ENCODE results near the gene CST9L. TPM values are rescaled to one million over a fixed set of nuclear protein-coding genes. Genes with fewer than 3 reads are reported as not detected.

CST9L gene
- polyA plus RNA-seq, 2 of the 4 experiments (the other 2 are of a cell fraction): not detected

GRCh38 chr20:23517719-23518118, 50.6 kb downstream of the CST9L start:
- ChIA-PET POLR2A (no interaction called here), CTCF (no interaction called here)
- no peak overlapping the region for H3K27ac ChIP-seq
- WGBS (ENCODE audit: missing lambda C conversion rate): 67% methylated on average over 4 of the region's 4 CpGs
- DNase-seq (ENCODE audit: low read depth in 1 of 2, low spot score in 1 of 2) (no peak), FAIRE-seq (no peak), ATAC-seq (no peak)
- peaks cover 9% of the 10 kb centered on the region; the same call in 1 of the 3 replicates for H3K4me1 ChIP-seq
- H3K9me3 ChIP-seq: no peaks in the 10 kb centered on the region
- no peak overlapping the region for H3K4me3 ChIP-seq
- H3K4me2 ChIP-seq: no peak overlapping the region
- TF ChIP-seq ATOH8 (CRISPR knock-in tag; IDR thresholded peaks at IDR 0.05; ENCODE audit: low read depth) (no peak), ZNF302 (CRISPR knock-in tag; IDR thresholded peaks at IDR 0.05) (no peak), HOXB5 (CRISPR knock-in tag; IDR thresholded peaks at IDR 0.05) (no peak), CBX2 (IDR thresholded peaks at IDR 0.05; ENCODE audit: borderline replicate concordance, low read depth) (no peak), RNF2 (IDR thresholded peaks at IDR 0.05; ENCODE audit: borderline replicate concordance, low read depth) (no peak), MAFK (IDR thresholded peaks at IDR 0.05; ENCODE audit: partially characterized antibody) (no peak), NR3C1 (IDR thresholded peaks at IDR 0.05) (no peak), KDM1A (IDR thresholded peaks at IDR 0.05; ENCODE audit: low read depth) (no peak), KDM5A (IDR thresholded peaks at IDR 0.05) (no peak), CHD2 (IDR thresholded peaks at IDR 0.05; ENCODE audit: low read length, partially characterized antibody) (no peak), PHF8 (IDR thresholded peaks at IDR 0.05; ENCODE audit: borderline replicate concordance, low read depth) (no peak), MAX (IDR thresholded peaks at IDR 0.05) (no peak), REST (IDR thresholded peaks at IDR 0.05) (no peak), RFX5 (IDR thresholded peaks at IDR 0.05) (no peak)

- H3K4me1 ChIP-seq: peaks cover 9% of the 10 kb centered on the region; the same call in 1 of the 3 replicates
- ChIA-PET CTCF (interaction anchor here (1.3 kb wide), 1 partner anchor 74 kb away, joined by 3 read pairs; no protein-coding TSS in a partner anchor), POLR2A (no interaction called here)
- ATAC-seq: no peak
- no peak for DNase-seq (ENCODE audit: low read depth in 1 of 2, low spot score in 1 of 2)
- no peak overlapping the region for H3K4me3 ChIP-seq
- H3K9me3 ChIP-seq: no peaks in the 10 kb centered on the region
- no peak overlapping the region for H3K4me2 ChIP-seq
- 35% methylated on average over 5 of the region's 5 CpGs for WGBS (ENCODE audit: missing lambda C conversion rate)
- H3K27ac ChIP-seq: no peak overlapping the region
- FAIRE-seq: no peak
- no peak for TF ChIP-seq JUNB (IDR thresholded peaks at IDR 0.05)
- TF ChIP-seq HOXA7 (CRISPR knock-in tag; IDR thresholded peaks at IDR 0.05): no peak
- no peak for TF ChIP-seq TP53 (CRISPR knock-in tag; IDR thresholded peaks at IDR 0.05)
- TF ChIP-seq ZNF302 (CRISPR knock-in tag; IDR thresholded peaks at IDR 0.05): no peak
Observed at GRCh38 chr20:23515250-23515939, 52.9 kb downstream of the CST9L start.

- Histone ChIP-seq H3K27ac (no peak overlapping the region), H3K4me2 (no peak overlapping the region), H3K9me3 (no peaks in the 10 kb centered on the region), H3K4me3 (no peak overlapping the region), H3K4me1 (peaks cover 9% of the 10 kb centered on the region; the same call in 1 of the 3 replicates)
- ATAC-seq (no peak), DNase-seq (ENCODE audit: low read depth in 1 of 2, low spot score in 1 of 2) (no peak), FAIRE-seq (no peak)
- POLR2A ChIA-PET: no interaction called here
- TF ChIP-seq NR3C1 (IDR thresholded peaks at IDR 0.05) (no peak), CHD4 (IDR thresholded peaks at IDR 0.05; ENCODE audit: borderline replicate concordance) (no peak), EHMT2 (IDR thresholded peaks at IDR 0.05; ENCODE audit: low read depth) (no peak), MAZ (IDR thresholded peaks at IDR 0.05; ENCODE audit: borderline replicate concordance, low read depth, low read length) (no peak), CBX8 (IDR thresholded peaks at IDR 0.05) (no peak), ZC3H11A (IDR thresholded peaks at IDR 0.05) (no peak), FOSL2 (IDR thresholded peaks at IDR 0.05) (no peak), FOSL2 (CRISPR knock-in tag; IDR thresholded peaks at IDR 0.05) (no peak), ZFP36 (IDR thresholded peaks at IDR 0.05; ENCODE audit: borderline replicate concordance, partially characterized antibody) (no peak), HOXB5 (CRISPR knock-in tag; IDR thresholded peaks at IDR 0.05) (no peak)
- WGBS (ENCODE audit: missing lambda C conversion rate): 18% methylated on average over 1 of the region's 1 CpG
- CTCF ChIA-PET: interaction anchor here (1.3 kb wide), 1 partner anchor 73 kb away, joined by 3 read pairs; no protein-coding TSS in a partner anchor
Observed at GRCh38 chr20:23514848-23515247, 53.4 kb downstream of the CST9L start.

Data from A549 (cell line).